ENCODE results near the gene LINGO3. TPM values are rescaled to one million over a fixed set of nuclear protein-coding genes. Genes with fewer than 3 reads are reported as not detected.

The LINGO3 gene
- total and polyA plus RNA-seq, 2 experiments from 2014 or later = 0.29 to 0.45 TPM

GRCh38 chr19:2300533-2300932 lies 7.4 kb downstream of the LINGO3 start (continued):
- TF ChIP-seq ZNF462 (CRISPR knock-in tag; IDR thresholded peaks at IDR 0.05) (no peak), ZNF331 (CRISPR knock-in tag; IDR thresholded peaks at IDR 0.05; ENCODE audit: low read depth) (no peak), ZNF114 (CRISPR knock-in tag; IDR thresholded peaks at IDR 0.05) (no peak), POLR2AphosphoS5 (IDR thresholded peaks at IDR 0.05; ENCODE audit: low read depth) (no peak), JUNB (IDR thresholded peaks at IDR 0.05; ENCODE audit: unreplicated experiment) (no peak), EZH2 (IDR thresholded peaks at IDR 0.05; ENCODE audit: low read depth, unreplicated experiment) (no peak)

GRCh38 chr19:2296141-2296540 lies 11.8 kb downstream of the LINGO3 start:
- Histone ChIP-seq H3K4me1 (ENCODE audit: insufficient read depth) (no peaks in the 10 kb centered on the region), H4K20me1 (replicated peaks; ENCODE audit: insufficient read depth) (0 out of 2 replicates have a peak, but pooled peaks cover 2% of the 10 kb centered on the region), H2AFZ (no peak overlapping the region), H3K27me3 (ENCODE audit: insufficient read depth) (peaks cover 28% of the 10 kb centered on the region), H3F3A (replicated peaks; ENCODE audit: low read depth) (0 out of 2 replicates have a peak, but pooled peaks cover 6% of the 10 kb centered on the region), H3K4me3 (no peak overlapping the region), H3K27ac (ENCODE audit: low read depth) (no peak overlapping the region), H3K36me3 (ENCODE audit: insufficient read depth) (no peaks in the 10 kb centered on the region), H3K79me2 (replicated peaks; ENCODE audit: insufficient read depth) (no peaks in the 10 kb centered on the region), H3K4me2 (no peak overlapping the region), H3K9me2 (ENCODE audit: insufficient read depth) (no peaks in the 10 kb centered on the region)
- peaks cover 2% of the 10 kb centered on the region; the same call in 2 of the 3 replicates for H3K4me1 Mint-ChIP-seq
- no peaks in the 10 kb centered on the region for H3K9me3 Mint-ChIP-seq
- ATAC-seq = no peak
- no peak for DNase-seq (ENCODE audit: low spot score)
- H3K4me3 Mint-ChIP-seq = no peak overlapping the region
- H3K27me3 Mint-ChIP-seq (ENCODE audit: insufficient read depth, low read depth, poor library complexity) = peaks cover 41% of the 10 kb centered on the region
- H3K36me3 Mint-ChIP-seq (ENCODE audit: low read depth) = no peaks in the 10 kb centered on the region
- H3K27ac Mint-ChIP-seq = no peak overlapping the region
- TF ChIP-seq ETS1 (IDR thresholded peaks at IDR 0.05) (no peak), STAT1 (IDR thresholded peaks at IDR 0.05; ENCODE audit: unreplicated experiment) (no peak), NANOG (IDR thresholded peaks at IDR 0.05; ENCODE audit: borderline replicate concordance) (no peak), REST (IDR thresholded peaks at IDR 0.05; ENCODE audit: unreplicated experiment) (no peak), ZNF331 (CRISPR knock-in tag; IDR thresholded peaks at IDR 0.05; ENCODE audit: low read depth) (no peak), EZH2phosphoT487 (IDR thresholded peaks at IDR 0.05; ENCODE audit: unreplicated experiment) (no peak), EZH2 (IDR thresholded peaks at IDR 0.05; ENCODE audit: low read depth, unreplicated experiment) (no peak), POLR2AphosphoS5 (IDR thresholded peaks at IDR 0.05; ENCODE audit: low read depth) (no peak), CTCF (conservative IDR thresholded peaks at IDR 0.05; ENCODE audit: low read depth in 2 of 2) (no peak), ZNF114 (CRISPR knock-in tag; IDR thresholded peaks at IDR 0.05) (no peak)

Measured in GM23338 (cell line).